NCI-H1930 (cell line): ENCODE results near the gene RNF169.

Experiments
- DNase-seq, 2 experiments: peaks; one replicate each; lab custom pipeline; 2025; lab: John Stamatoyannopoulos, UW

The RNF169 gene

DNA sequence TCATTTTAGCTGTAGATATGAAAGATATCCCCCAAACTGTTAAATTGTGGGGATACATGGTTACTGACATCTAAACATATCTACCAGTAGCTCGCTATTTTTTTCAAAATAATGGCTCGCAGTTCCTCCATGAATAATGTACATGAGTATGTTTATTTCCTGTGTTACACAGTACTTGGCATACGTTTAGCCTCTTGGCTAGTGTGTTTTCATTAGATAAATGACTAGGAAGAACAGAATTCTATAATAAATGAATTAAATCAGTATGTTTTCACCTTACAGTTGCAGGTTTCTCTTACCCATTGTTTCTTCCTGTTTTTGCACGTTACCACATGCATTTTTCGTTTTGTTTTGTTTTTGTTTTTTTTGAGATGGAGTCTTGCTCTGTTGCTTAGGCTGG lies 21.8 kb downstream of the RNF169 start:
- DNase-seq: no peak

- no peak for DNase-seq
Observed at GRCh38 chr11:74771139-74771538, 22.5 kb downstream of the RNF169 start.

DNA sequence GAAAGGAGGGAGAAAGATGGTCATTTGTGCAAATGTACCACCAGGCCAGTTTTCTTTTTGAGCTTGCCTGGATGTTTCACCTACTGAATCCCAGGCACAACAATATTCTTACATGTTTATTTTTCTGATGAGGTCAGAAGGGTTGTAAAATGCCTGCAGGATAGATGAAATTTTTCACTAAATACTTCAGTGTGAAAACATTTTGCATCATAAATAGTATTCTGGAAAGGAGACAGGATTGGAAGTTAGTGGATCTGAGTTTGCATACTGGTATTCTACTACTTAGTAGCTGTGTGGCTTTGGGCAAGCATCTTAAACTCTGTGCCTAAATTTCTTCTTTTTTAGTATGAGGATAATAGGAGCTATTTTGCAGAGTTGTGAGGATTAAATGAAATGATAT lies 24.8 kb downstream of the RNF169 start:
- no peak for DNase-seq

- DNase-seq: no peak
Observed at GRCh38 chr11:74775762-74776161, 27.1 kb downstream of the RNF169 start.

DNA sequence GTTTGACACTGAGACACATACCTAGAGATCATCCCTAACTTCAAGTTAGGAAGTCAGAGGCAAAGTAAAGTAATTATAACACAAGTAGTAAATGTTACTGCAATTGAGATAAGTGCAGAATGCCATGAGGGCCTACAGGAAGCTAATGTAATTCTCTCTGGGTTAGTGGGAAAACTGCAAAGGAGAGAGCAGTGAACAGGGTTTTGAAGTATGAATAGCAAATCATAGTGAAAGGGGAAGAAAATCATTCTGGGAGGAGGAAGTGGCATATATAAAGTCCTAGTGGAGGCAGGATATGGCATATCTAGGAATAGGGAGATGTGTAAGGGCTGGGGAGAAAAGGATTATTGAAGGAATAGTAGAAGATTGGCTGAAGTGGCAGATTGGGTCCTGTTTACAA lies 27.9 kb downstream of the RNF169 start:
- no peak for DNase-seq

DNA sequence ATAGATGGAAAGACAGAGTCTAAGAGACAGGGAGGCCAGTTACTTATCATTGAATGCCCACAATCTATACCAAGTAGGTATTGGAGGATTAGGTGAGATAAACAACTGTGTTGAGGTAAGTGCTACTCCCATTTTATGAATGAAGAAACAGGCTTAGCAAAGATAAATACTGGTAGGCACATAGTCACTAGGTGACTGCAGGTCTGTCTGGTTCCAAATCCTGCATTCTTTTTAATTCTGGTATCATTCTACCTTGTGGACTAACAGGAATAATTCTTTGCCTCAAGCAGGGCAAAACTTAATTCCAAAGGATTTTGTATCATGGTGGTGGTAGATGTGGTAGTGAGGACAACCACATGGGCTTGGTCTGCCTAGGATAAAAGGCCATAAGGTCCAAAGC lies 28.4 kb downstream of the RNF169 start:
- no peak for DNase-seq

DNA sequence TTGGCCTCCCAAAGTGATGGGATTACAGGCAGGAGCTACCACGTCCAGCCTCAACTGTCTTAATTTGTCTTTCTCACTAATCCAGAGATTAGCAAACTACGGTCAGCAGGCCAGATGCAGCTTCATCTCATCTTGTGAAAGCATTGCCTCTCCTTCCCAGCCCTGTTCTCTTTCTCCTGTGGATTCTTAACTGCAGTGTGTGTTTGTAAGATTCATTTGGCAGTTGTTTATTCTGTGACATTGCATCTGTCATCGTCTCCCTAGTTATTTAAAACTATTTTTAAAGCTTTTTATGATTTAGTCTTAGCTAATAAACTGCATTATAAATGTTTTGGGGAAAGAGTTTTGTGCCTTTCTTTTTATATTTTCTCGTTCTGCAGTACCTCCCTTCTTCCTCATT lies 29.2 kb downstream of the RNF169 start:
- DNase-seq: no peak

- no peak for DNase-seq
Observed at GRCh38 chr11:74778581-74778980, 29.9 kb downstream of the RNF169 start.

- no peak for DNase-seq
Observed at GRCh38 chr11:74780248-74781005, 31.8 kb downstream of the RNF169 start.

GRCh38 chr11:74783241-74783871 lies 34.7 kb downstream of the RNF169 start:
- no peak for DNase-seq

DNA sequence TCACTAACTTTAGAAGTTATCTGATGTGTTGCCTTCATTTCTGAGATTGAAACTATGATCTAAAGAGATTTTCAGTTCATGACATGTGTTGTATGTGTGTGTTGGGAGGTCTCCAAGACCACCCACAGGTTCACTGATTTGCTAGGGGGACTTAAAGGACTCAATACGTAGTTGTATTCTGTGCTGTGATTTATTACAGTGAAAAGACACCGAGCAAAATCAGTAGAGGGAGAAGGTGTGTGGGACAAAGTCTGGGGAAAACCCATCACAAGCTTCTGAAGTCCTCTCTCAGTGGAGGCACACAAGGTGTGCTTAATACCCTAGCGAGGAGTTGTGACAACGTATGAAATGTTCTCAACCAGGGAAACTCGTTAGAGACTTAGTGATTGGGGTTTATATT lies 35.6 kb downstream of the RNF169 start:
- no peak for DNase-seq

DNA sequence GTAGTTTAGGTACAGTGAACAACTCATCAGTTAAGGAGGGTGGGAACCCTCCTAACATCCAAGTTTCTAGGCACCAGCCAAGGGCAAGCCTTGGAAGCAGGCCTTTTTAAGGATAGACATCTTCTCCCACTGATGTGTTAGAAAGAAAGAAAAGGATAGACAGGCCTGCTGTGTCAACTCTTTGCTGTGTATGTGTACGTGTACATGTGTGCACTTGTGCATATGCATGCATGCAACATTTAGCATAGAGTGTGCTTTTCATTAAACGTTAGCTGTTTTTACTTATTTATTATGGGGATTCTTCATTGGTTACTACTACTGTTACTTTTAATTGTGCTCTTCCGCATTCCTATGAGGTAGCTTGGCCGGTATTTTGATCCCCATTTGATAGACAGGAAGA lies 36.1 kb downstream of the RNF169 start:
- no peak for DNase-seq

DNA sequence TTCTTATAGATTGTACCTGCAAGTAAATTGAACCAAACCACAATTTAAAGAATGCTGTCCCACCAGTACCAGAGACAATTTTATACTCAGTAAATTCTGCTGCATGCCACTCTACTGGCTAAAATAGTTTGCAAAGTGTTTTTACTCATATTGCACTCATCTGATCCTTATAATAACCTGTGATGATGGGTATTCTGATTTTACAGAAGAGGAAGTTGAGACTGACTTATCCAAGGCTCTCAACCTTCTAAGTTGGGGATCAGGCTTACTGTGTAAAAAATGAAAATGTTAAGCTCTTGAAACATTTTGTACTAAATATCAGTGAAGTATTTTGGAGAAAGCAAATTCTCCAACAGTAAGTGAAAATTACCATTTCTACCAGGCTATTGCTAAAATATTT lies 37.9 kb downstream of the RNF169 start:
- DNase-seq: no peak

DNA sequence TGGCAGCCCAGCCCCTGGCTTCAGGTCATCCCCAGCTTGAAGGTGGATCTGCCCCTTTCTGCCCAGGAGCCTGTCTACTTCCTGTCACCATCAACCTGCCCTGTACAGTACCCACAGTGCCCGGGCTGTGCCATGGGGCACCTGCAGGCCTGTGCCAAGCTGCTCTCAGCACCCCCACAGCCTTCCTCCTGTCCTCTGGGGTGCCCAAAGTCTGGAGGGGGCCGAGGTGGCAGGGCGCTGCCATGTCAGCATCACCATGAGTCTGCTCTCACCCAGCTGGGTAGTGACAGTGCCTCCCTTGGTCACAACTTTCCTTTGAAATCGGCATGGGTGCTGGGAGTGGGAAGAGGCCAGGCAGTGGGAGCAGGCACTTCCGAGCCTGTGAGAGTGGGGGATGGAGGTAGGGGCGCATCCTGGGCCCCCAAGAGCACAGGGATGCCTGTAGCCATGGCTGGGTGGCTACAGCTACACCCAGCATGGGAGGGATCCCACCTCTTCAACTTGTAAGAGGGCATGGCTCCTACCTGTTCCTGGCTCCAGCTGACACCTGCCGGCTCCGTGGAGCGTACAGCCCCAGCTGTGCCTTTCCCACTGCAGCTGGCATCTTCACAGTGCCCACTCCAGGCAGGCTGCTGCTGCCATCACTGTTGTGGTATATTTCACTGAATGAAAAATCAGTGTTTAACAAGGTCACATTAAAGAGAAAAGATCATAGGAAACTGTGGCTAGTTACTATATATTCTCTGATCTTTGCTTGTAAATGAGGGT lies 42.9 kb downstream of the RNF169 start:
- DNase-seq: no peak

DNA sequence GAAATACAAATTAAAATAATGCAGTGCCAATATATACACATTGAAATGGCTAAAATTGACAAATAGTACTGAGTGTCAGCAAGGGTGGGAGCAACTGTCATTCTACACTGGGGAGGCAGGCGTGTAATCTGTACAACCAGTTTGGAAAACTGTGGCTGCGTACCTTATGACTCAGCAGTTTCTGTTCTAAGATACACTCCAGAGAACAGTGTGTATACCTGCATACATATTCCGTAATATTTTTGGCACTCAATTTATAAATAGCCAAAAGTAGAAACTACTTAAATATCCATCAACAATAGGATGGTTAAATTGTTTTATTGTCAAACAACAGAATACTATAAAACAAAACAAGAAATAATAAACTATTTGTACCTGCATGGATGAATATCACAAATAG lies 57.6 kb downstream of the RNF169 start:
- peak in 1 of 2 experiments; percentile 2 for DNase-seq

GRCh38 chr11:74809801-74810200 lies 61.2 kb downstream of the RNF169 start:
- no peak for DNase-seq

- no peak for DNase-seq
Observed at GRCh38 chr11:74815966-74816365, 67.3 kb downstream of the RNF169 start.

GRCh38 chr11:74816664-74817063 lies 68.0 kb downstream of the RNF169 start:
- DNase-seq: no peak

DNA sequence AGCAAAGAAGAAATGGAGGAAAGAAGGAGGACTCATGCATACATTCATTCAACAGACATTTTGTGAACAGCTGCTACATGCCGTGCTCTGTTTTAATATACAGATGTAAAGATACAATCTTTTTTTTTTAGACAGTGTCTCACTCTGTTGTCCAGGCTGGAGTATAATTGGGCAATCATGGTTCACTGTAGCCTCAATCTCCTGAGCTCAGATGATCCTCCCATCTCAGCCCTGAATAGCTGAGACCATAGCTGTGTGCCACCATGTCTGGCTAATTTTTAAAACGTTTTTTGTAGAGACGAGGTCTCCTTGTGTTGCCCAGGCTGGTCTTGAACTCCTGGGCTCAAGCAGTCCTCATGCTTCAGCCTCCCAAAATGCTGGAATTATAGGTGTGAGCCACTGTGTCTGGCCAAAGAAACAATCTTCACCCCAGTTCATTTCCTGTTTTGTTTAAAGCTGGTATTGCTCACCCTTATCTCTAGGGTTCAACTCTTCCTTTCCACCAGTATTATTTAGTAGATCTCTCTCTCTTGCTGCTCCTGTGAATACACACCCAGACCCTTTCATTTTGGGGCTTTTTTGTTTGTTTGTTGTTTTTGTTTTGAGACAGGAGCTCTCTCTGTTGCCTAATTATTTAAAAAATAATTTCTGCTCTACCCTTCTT lies 69.8 kb downstream of the RNF169 start:
- no peak for DNase-seq

- no peak for DNase-seq
Observed at GRCh38 chr11:74819400-74819799, 70.8 kb downstream of the RNF169 start.

- DNase-seq: no peak
Observed at GRCh38 chr11:74820763-74821162, 72.1 kb downstream of the RNF169 start.

- DNase-seq: no peak
Observed at GRCh38 chr11:74822170-74822569, 73.5 kb downstream of the RNF169 start.
